ENCODE data around the gene NAALADL2. TPM values are rescaled to one million over a fixed set of nuclear protein-coding genes. Genes with fewer than 3 reads are reported as not detected.

The NAALADL2 gene
- total RNA-seq, 1 donor from 2014 or later, result 2.9 TPM

GRCh38 chr3:175655351-175655750, 796.2 kb downstream of the NAALADL2 start:
- DNase-seq (ENCODE audit: low read depth), result no peak
- no peaks in the 10 kb centered on the region for H3K27me3 ChIP-seq (ENCODE audit: control insufficient read depth, insufficient read depth, low read length)
- TF ChIP-seq CTCF (IDR thresholded peaks at IDR 0.05; ENCODE audit: insufficient read depth, low read length, poor library complexity, severe bottlenecking), result no peak
- H3K36me3 ChIP-seq (ENCODE audit: control insufficient read depth, insufficient read depth, low read length), result no peaks in the 10 kb centered on the region
- H3K4me3 ChIP-seq (ENCODE audit: low read depth, low read length), result no peak overlapping the region

- H3K27me3 ChIP-seq (ENCODE audit: control insufficient read depth, insufficient read depth, low read length), result no peaks in the 10 kb centered on the region
- no peak overlapping the region for H3K4me3 ChIP-seq (ENCODE audit: low read depth, low read length)
- DNase-seq (ENCODE audit: low read depth), result no peak
- H3K36me3 ChIP-seq (ENCODE audit: control insufficient read depth, insufficient read depth, low read length), result no peaks in the 10 kb centered on the region
- TF ChIP-seq CTCF (IDR thresholded peaks at IDR 0.05; ENCODE audit: insufficient read depth, low read length, poor library complexity, severe bottlenecking), result no peak
These were observed 797.3 kb downstream of the NAALADL2 start for GRCh38 chr3:175656461-175656860.

- no peak for DNase-seq (ENCODE audit: low read depth)
- no peaks in the 10 kb centered on the region for H3K27me3 ChIP-seq (ENCODE audit: control insufficient read depth, insufficient read depth, low read length)
- TF ChIP-seq CTCF (IDR thresholded peaks at IDR 0.05; ENCODE audit: insufficient read depth, low read length, poor library complexity, severe bottlenecking), result no peak
- H3K36me3 ChIP-seq (ENCODE audit: control insufficient read depth, insufficient read depth, low read length), result no peaks in the 10 kb centered on the region
- H3K4me3 ChIP-seq (ENCODE audit: low read depth, low read length), result no peak overlapping the region
These were observed 800.7 kb downstream of the NAALADL2 start for GRCh38 chr3:175659670-175660350.

- Histone ChIP-seq H3K27me3 (ENCODE audit: control insufficient read depth, insufficient read depth, low read length) (no peaks in the 10 kb centered on the region), H3K36me3 (ENCODE audit: control insufficient read depth, insufficient read depth, low read length) (no peaks in the 10 kb centered on the region), H3K4me3 (ENCODE audit: low read depth, low read length) (no peak overlapping the region)
- TF ChIP-seq CTCF (IDR thresholded peaks at IDR 0.05; ENCODE audit: insufficient read depth, low read length, poor library complexity, severe bottlenecking), result no peak
- DNase-seq (ENCODE audit: low read depth), result no peak
These were observed 803.7 kb downstream of the NAALADL2 start for GRCh38 chr3:175662815-175663214.

GRCh38 chr3:175664911-175665310, 805.8 kb downstream of the NAALADL2 start:
- DNase-seq (ENCODE audit: low read depth), result no peak
- H3K27me3 ChIP-seq (ENCODE audit: control insufficient read depth, insufficient read depth, low read length), result no peaks in the 10 kb centered on the region
- no peak for TF ChIP-seq CTCF (IDR thresholded peaks at IDR 0.05; ENCODE audit: insufficient read depth, low read length, poor library complexity, severe bottlenecking)
- H3K4me3 ChIP-seq (ENCODE audit: low read depth, low read length), result no peak overlapping the region
- H3K36me3 ChIP-seq (ENCODE audit: control insufficient read depth, insufficient read depth, low read length), result no peaks in the 10 kb centered on the region

- DNase-seq (ENCODE audit: low read depth), result no peak
- H3K27me3 ChIP-seq (ENCODE audit: control insufficient read depth, insufficient read depth, low read length), result no peaks in the 10 kb centered on the region
- no peak overlapping the region for H3K4me3 ChIP-seq (ENCODE audit: low read depth, low read length)
- TF ChIP-seq CTCF (IDR thresholded peaks at IDR 0.05; ENCODE audit: insufficient read depth, low read length, poor library complexity, severe bottlenecking), result no peak
- no peaks in the 10 kb centered on the region for H3K36me3 ChIP-seq (ENCODE audit: control insufficient read depth, insufficient read depth, low read length)
These were observed 809.2 kb downstream of the NAALADL2 start for GRCh38 chr3:175668300-175668699.

All from kidney epithelial cell (primary cell).